ENCODE data around the gene NLGN1.

DNA sequence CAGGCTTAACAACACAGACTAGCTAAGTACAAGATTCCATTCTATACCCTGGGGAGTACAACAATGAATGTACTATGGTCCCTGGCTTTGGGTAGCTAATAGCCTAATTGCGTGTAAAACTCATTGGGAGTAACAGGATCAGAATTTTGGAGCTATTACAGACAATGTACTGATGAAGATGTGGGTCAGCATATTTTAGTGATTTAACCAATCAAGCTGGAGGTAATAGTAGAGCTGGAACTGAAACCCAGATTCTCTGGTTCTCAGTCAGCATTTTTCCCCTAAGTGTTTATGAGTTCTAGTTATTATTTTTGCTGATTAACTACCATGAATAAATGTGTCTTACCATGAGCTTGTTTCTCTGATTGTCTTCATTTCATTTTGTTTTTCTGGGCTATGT, 578.7 kb downstream of the NLGN1 start:
- TF ChIP-seq POLR2AphosphoS5 (IDR thresholded peaks at IDR 0.05; ENCODE audit: low read depth, low read length): no peak
- TF ChIP-seq TAF1 (IDR thresholded peaks at IDR 0.05; ENCODE audit: borderline replicate concordance, insufficient read depth, low read length): no peak
- TF ChIP-seq FOXP2 (optimal IDR thresholded peaks at IDR 0.05; ENCODE audit: borderline replicate concordance, extremely low read depth, extremely low read length, insufficient read depth): no peak
- TF ChIP-seq, protein P1, sequence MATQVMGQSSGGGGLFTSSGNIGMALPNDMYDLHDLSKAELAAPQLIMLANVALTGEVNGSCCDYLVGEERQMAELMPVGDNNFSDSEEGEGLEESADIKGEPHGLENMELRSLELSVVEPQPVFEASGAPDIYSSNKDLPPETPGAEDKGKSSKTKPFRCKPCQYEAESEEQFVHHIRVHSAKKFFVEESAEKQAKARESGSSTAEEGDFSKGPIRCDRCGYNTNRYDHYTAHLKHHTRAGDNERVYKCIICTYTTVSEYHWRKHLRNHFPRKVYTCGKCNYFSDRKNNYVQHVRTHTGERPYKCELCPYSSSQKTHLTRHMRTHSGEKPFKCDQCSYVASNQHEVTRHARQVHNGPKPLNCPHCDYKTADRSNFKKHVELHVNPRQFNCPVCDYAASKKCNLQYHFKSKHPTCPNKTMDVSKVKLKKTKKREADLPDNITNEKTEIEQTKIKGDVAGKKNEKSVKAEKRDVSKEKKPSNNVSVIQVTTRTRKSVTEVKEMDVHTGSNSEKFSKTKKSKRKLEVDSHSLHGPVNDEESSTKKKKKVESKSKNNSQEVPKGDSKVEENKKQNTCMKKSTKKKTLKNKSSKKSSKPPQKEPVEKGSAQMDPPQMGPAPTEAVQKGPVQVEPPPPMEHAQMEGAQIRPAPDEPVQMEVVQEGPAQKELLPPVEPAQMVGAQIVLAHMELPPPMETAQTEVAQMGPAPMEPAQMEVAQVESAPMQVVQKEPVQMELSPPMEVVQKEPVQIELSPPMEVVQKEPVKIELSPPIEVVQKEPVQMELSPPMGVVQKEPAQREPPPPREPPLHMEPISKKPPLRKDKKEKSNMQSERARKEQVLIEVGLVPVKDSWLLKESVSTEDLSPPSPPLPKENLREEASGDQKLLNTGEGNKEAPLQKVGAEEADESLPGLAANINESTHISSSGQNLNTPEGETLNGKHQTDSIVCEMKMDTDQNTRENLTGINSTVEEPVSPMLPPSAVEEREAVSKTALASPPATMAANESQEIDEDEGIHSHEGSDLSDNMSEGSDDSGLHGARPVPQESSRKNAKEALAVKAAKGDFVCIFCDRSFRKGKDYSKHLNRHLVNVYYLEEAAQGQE (IDR thresholded peaks at IDR 0.05; ENCODE audit: insufficient read depth in 1 of 2, low read depth in 2 of 2, low read length in 2 of 2): no peak
